ENCODE results near the gene GPR141.

GPR141 gene

DNA sequence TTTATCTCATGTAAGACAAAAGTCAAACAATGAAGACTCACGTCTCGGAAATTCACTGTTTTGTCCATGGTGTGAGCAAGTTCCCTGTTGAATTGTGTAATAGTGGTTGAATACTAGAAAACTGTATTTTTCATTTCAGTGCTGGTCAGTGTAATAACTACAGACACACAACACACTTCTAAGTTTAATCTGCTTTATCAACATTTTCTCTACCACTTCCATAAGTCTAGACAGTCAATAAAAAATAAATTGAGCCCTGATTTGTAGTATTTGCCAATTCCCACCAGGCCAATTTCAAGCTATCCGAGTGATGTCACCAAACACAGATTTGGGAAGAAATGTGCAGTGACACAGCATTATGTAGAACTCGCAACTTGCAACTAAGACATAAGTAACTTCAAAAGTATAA lies 81.9 kb downstream of the GPR141 start:
- DNase-seq (ENCODE audit: insufficient read length, low spot score) (no peak), FAIRE-seq (no peak)
- TF ChIP-seq, protein P1, sequence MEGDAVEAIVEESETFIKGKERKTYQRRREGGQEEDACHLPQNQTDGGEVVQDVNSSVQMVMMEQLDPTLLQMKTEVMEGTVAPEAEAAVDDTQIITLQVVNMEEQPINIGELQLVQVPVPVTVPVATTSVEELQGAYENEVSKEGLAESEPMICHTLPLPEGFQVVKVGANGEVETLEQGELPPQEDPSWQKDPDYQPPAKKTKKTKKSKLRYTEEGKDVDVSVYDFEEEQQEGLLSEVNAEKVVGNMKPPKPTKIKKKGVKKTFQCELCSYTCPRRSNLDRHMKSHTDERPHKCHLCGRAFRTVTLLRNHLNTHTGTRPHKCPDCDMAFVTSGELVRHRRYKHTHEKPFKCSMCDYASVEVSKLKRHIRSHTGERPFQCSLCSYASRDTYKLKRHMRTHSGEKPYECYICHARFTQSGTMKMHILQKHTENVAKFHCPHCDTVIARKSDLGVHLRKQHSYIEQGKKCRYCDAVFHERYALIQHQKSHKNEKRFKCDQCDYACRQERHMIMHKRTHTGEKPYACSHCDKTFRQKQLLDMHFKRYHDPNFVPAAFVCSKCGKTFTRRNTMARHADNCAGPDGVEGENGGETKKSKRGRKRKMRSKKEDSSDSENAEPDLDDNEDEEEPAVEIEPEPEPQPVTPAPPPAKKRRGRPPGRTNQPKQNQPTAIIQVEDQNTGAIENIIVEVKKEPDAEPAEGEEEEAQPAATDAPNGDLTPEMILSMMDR (IDR thresholded peaks at IDR 0.05; ENCODE audit: insufficient read depth, missing control alignments), result no peak

DNA sequence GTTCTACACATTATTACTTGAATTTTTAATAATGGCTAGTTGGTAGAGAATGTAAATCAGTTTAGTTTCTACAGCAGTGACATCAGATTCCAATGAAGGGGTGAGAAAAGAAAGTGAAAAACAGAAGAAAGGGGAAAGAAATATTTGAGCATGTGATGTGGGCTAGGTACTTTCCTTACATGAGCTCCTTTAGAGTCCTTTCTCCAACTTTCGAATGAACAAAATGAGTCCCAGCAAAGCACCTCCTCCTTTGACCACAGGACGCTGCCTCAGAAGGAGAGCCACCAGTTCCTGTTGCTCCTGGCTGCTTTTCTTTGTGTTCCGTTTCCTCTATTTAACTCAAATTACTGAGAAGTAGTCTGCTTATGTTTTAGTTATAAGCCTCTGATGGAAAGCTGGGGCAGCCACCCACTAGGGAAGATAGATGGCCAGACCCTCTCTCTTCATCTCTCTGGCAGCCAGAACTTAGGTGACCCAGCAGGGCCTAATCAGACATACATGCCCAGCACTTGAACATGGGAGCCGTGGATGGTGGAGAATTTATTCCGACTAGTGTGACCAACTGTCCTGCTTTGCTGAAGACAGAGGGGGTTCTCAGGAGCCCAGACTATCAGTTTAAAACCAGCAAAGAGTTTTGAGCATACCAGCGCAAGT lies 82.4 kb downstream of the GPR141 start:
- DNase-seq (ENCODE audit: insufficient read length, low spot score) (no peak), FAIRE-seq (no peak)
- TF ChIP-seq, protein P1 (IDR thresholded peaks at IDR 0.05; ENCODE audit: insufficient read depth, missing control alignments), result no peak

DNA sequence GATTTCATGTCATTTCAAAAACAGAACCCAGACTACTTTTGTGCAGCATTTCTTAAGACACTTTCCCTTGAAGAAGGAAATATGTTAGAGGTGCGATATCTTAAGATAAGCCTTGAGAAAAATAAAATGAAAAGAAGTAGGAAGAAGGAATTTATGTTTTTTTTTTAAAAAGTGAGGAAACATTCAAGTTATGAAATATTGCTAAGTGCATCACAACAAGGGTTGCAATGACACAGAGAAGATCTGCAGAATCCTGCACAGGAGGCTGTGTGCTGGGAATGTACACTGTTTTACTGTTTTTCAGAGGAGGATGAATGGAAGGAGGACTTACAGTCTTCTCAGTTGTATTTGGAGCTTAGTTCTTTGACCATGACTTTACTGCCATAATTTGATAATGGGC lies 85.0 kb downstream of the GPR141 start:
- FAIRE-seq (no peak), DNase-seq (ENCODE audit: insufficient read length, low spot score) (no peak)
- TF ChIP-seq, protein P1 (IDR thresholded peaks at IDR 0.05; ENCODE audit: insufficient read depth, missing control alignments), result no peak

DNA sequence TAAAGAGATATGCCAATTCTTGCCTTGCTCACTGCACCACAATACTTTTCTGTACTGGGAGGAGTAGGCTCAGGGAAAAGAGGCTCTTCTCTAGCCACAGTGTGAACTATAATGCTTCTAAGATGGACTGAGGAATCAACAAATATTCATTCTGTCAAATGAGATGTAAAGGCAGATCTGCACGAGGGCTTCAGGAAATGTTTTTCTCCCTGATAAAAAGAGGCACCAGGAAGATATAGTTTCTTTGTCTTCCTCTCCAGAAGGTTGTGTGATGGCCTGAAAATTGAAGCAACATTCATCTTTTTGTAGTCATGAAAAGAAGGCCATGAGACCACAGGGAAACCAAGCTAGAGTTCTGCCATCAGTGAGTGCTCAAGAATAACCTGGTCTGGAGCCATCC lies 85.7 kb downstream of the GPR141 start:
- DNase-seq (ENCODE audit: insufficient read length, low spot score), result no peak
- TF ChIP-seq, protein P1 (IDR thresholded peaks at IDR 0.05; ENCODE audit: insufficient read depth, missing control alignments), result no peak
- FAIRE-seq, result no peak

DNA sequence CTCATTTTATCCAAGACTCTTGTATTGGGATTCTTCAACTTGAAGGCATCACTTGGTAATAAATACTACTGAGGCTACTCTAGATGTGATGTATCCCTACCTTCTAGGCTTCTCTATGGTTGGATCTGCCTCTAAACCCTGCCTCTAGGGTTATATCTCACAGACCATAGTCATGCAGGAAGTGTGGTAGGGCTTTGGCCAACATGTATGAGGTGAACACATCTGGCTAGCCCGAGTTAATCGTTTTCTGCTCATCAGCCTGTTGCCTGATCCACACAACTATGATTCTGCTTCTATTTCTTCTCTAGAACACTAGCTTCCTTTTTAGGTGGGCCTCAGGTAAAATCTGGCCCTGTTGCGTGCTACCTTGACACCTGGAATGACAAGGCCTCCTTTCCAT lies 86.2 kb downstream of the GPR141 start:
- no peak for DNase-seq (ENCODE audit: insufficient read length, low spot score)
- no peak for FAIRE-seq
- TF ChIP-seq, protein P1 (IDR thresholded peaks at IDR 0.05; ENCODE audit: insufficient read depth, missing control alignments), result no peak

DNA sequence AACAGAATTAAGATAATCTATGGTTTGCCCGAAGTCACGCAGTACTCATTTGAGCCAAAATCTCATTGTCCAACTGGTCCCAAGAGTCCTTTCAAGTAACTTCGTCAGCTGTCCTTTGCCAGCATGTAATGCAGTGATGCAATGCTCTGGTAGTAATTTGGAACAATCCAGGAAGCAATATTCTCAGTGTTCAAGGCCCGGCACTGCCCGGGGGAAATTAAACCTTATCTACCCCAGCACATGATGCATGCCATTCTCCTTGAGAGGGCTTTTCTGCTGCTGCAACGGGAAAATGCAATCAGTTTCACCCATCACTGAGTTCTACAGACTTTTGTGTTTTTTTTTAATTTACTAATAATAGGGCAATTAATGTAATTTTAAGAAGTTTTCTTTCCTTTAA lies 87.3 kb downstream of the GPR141 start:
- DNase-seq (ENCODE audit: insufficient read length, low spot score) (no peak), FAIRE-seq (no peak)
- TF ChIP-seq, protein P1 (IDR thresholded peaks at IDR 0.05; ENCODE audit: insufficient read depth, missing control alignments), result no peak

DNA sequence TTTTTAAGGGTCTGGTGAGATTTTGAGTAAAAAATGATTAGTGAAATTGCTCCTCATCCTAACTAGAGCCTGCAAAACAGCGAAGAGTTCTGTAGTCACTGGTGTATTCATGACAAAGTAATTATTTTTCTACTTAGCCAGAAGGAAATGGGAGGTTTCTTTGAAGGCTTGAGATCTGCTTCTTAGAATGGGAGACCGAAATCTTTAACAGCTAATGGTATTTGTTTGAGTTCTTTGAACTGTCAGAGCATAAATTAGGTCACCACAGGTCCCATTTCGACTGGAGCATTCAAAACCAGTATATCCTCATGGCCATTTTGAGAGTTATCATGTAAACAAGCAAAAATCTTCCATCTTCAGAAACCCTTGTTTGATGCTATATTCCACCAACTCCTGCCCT lies 87.8 kb downstream of the GPR141 start:
- FAIRE-seq (no peak), DNase-seq (ENCODE audit: insufficient read length, low spot score) (no peak)
- TF ChIP-seq, protein P1 (IDR thresholded peaks at IDR 0.05; ENCODE audit: insufficient read depth, missing control alignments), result no peak

Measured in D721Med (cell line).